Cardiac muscle cell (in vitro differentiated cells and primary cell): ENCODE measurements around the gene PFKM. TPM values are rescaled to one million over a fixed set of nuclear protein-coding genes. Genes with fewer than 3 reads are reported as not detected.
A peak's percentile ranks its signal among the peaks of the same experiment; 100 is the strongest.

Experiments
- DNase-seq, 2 donors: peaks; one replicate each; pipeline versions ENCODE4 v3.0.0 to v3.0.0-alpha.2; 2010 to 2017; ENCODE audit warnings: low read depth in 1 of 2, low spot score in 1 of 2
- H3K27ac ChIP-seq: fragments of 200-600 bp; sonication (generic); 2 replicates; pipeline ENCODE4 v1.5.1; 2016
- H3K27me3 ChIP-seq: fragments of 200-600 bp; sonication (generic); 2 replicates; pipeline ENCODE4 v1.6.0; 2016; ENCODE audit warnings: control low read depth
- H3K36me3 ChIP-seq: fragments of 200-600 bp; sonication (generic); 2 replicates; pipeline ENCODE4 v1.5.1; 2016; ENCODE audit warnings: control low read depth
- H3K4me1 ChIP-seq: fragments of 200-600 bp; sonication (generic); 2 replicates; pipeline ENCODE4 v1.8.1; 2017; ENCODE audit warnings: low read depth, mild to moderate bottlenecking, mixed run types
- H3K4me3 ChIP-seq: fragments of 200-600 bp; sonication (generic); 2 replicates; pipeline ENCODE4 v1.5.1; 2016; ENCODE audit warnings: mild to moderate bottlenecking
- H3K9me3 ChIP-seq: fragments of 200-600 bp; sonication (generic); 2 replicates; pipeline ENCODE4 v1.5.1; 2017; ENCODE audit warnings: low read depth, mild to moderate bottlenecking, control low read depth
- CTCF ChIP-seq: IDR thresholded peaks from 2 replicates; pipeline ENCODE4 v1.5.1; 2012; ENCODE audit warnings: low read depth, mild to moderate bottlenecking, low read length
- polyA plus RNA-seq: library from polyadenylated mRNA; unstranded; fragments of >200 nt; fragmentation: Nextera tagmentation; extraction: Ambion mirVana; gene quantifications from 2 replicates; pipeline ENCODE4 v1.2.1, GENCODE V29; 2016
- total RNA-seq: library from RNA; depleted of rRNA; stranded (reverse); fragments of >200 nt; gene quantifications from 2 replicates; pipeline ENCODE4 v1.2.3, GENCODE V29; 2016

The PFKM gene
- total and polyA plus RNA-seq, 2 experiments from 2014 or later = 152 to 163 TPM

GRCh38 chr12:48157889-48158370 lies 38.8 kb downstream of the PFKM start:
- no peaks in the 10 kb centered on the region for H3K36me3 ChIP-seq
- TF ChIP-seq CTCF = no peak
- peaks cover 14% of the 10 kb centered on the region for H3K4me1 ChIP-seq
- no peaks in the 10 kb centered on the region for H3K27me3 ChIP-seq
- peak overlapping the region; percentile 69 for H3K27ac ChIP-seq
- H3K9me3 ChIP-seq = no peaks in the 10 kb centered on the region
- peak overlapping the region; percentile 88 for H3K4me3 ChIP-seq
- no peak for DNase-seq

DNA sequence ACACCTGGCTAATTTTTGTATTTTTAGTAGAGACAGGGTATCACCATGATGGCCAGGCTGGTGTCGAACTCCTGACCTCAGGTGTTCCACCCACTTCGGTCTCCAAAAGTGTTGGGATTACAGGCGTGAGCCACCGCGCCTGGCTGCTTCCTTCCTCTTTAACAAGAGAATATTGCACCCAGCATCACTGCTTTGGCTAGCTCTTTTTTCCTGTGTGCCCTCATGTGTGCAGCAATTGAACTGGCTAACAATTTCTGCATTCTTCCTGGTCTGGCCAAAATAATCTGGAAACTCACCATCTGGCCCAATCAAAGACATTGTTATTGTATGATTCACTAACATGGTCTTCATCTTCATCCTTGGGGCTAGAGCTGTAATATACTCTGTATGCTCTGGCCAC lies 40.9 kb downstream of the PFKM start:
- H3K4me3 ChIP-seq = no peak overlapping the region
- peaks cover 14% of the 10 kb centered on the region for H3K4me1 ChIP-seq
- no peaks in the 10 kb centered on the region for H3K9me3 ChIP-seq
- DNase-seq = peak in 1 of 2 donors; percentile 29
- no peaks in the 10 kb centered on the region for H3K36me3 ChIP-seq
- no peak overlapping the region for H3K27ac ChIP-seq
- TF ChIP-seq CTCF = no peak
- H3K27me3 ChIP-seq = no peaks in the 10 kb centered on the region

DNA sequence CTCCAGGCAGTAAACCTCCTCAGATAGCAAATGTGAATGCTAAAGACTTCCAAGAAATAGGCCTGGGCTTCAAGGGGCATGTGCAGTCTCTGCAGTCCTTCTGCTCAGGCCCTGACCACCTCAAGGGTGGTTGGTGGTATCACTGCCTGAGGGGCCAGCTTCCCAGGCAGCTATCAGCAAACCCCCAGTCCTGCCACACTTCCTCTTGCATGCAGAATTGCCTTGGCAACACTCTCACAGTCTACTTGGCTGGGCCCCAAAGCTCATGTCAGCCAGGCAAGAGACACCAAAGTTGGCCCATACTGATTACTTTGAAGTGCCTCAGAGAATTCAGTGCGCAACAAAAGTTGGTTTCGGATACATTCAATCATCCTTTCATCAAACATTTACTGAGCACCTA lies 41.6 kb downstream of the PFKM start:
- no peaks in the 10 kb centered on the region for H3K36me3 ChIP-seq
- peak in 1 of 2 donors; percentile 67 for DNase-seq
- no peaks in the 10 kb centered on the region for H3K9me3 ChIP-seq
- H3K4me1 ChIP-seq = peaks cover 14% of the 10 kb centered on the region
- no peak for TF ChIP-seq CTCF
- H3K27me3 ChIP-seq = no peaks in the 10 kb centered on the region
- H3K4me3 ChIP-seq = no peak overlapping the region
- H3K27ac ChIP-seq = no peak overlapping the region

DNA sequence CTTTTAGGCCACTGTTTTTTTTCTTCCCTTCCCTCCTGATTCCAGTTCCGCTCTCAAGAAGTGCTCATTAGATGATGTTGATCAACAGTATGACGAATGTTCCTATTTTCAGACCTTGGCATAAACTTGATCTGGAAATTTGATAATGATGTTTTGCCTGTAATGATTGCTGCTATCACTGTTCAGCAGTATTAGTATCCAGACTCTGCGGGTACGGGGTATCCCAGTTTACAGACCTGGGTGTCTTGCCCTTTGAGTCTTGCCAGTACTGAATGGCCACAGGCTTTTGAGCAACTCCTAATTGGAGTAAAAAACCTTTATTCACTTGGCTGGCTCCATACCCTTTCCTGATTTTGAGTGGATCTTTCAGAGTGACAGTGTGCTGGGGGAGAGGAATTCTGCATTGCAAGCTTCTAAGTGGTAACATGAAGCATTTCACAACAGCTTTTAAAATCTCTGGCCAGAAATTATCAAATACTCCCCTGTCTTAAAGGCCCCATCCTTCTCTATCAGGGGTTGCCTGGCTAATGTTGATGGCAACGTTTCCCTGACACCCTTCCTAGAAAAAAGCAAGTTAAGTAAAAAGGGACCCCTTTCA lies 44.1 kb downstream of the PFKM start:
- H3K9me3 ChIP-seq = no peaks in the 10 kb centered on the region
- TF ChIP-seq CTCF = no peak
- DNase-seq = no peak

DNA sequence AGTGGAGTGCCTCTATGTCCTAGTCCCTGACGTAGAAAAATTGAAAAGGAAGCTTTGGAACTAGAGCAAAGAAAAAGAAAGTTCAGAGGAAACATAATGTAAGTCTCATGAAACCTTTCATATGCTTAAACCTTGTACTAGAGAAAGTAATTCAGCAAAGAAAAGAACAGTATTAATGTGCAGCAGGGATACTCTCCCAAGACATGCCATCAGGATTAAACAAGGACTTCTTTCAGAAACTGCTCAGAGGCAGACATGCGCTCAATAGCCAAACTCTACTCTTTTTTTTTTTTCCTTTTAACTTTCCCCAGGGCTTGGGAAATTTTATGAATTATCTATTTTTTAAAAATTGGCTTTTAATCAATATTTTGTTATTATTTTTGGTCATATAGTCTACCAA lies 45.3 kb downstream of the PFKM start:
- Histone ChIP-seq H3K9me3 (no peaks in the 10 kb centered on the region), H3K4me3 (no peak overlapping the region), H3K27ac (no peak overlapping the region), H3K36me3 (no peaks in the 10 kb centered on the region), H3K4me1 (no peaks in the 10 kb centered on the region), H3K27me3 (no peaks in the 10 kb centered on the region)
- no peak for TF ChIP-seq CTCF
- DNase-seq = no peak

More for the DNA sequence above, 44.1 kb downstream of the PFKM start:
- Histone ChIP-seq H3K27ac (no peak overlapping the region), H3K4me3 (no peak overlapping the region), H3K36me3 (no peaks in the 10 kb centered on the region), H3K27me3 (no peaks in the 10 kb centered on the region), H3K4me1 (peaks cover under 1% of the 10 kb centered on the region)
